ENCODE data around the gene MED15. TPM values are rescaled to one million over a fixed set of nuclear protein-coding genes. Genes with fewer than 3 reads are reported as not detected.
A peak's percentile ranks its signal among the peaks of the same experiment; 100 is the strongest.

MED15 gene
- total RNA-seq, 4 donors from 2014 or later, result 30.6 to 62.3 (median 54.3) TPM

DNA sequence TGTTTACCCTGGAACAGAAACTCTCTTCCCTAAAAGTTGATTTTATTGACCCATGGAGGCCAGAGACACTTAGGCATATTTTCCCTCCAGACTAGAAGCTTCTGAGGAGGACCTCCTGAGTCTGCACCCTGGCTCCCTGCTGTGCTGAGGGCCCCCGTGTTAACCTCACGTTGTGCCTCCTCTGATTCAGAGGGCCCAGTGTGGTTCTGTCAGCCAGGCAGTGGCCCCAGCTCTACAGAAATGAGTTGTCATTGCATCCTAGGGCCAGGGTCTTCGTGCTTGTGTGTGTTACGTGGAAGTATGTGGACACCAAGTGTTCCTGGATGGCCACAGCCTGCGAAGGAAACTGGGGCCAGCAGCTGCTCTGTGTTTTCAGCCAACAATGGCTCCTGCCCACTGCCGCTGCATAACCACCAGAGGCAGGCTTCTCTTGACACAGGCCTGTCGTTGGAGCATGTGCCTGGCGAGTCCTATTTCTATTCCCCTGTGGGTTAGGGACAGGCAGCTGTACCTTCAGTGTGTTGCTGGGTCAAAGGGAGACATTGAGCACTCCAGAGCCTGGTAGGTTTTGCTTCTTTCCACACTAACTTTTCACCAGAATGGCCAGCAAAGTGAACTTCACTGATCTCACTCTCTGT is 44.5 kb downstream of the MED15 start:
- Histone ChIP-seq H3K27ac (peak overlapping the region; percentile 15 to 86 (median 83)), H3K4me1 (peaks cover 0 to 84% (median 40%) of the 10 kb centered on the region in 3 donors), H3K4me3 (no peak overlapping the region), H3K9me3 (no peaks in the 10 kb centered on the region), H3K36me3 (peaks cover 0 to 56% of the 10 kb centered on the region in 2 donors), H3K27me3 (no peaks in the 10 kb centered on the region)
- WGBS, 2 donors (ENCODE audit: low coverage in 1 of 2), result 46% methylated on average over 2 of the region's 8 CpGs; no CpG with 5 or more reads in 1 of the 2 donors
- peak in 3 of 4 experiments; percentile 18 to 38 (median 35) for TF ChIP-seq CTCF (IDR thresholded peaks at IDR 0.05)
- no peak for TF ChIP-seq EP300 (IDR thresholded peaks at IDR 0.05)
- ATAC-seq, result peak; percentile 32

DNA sequence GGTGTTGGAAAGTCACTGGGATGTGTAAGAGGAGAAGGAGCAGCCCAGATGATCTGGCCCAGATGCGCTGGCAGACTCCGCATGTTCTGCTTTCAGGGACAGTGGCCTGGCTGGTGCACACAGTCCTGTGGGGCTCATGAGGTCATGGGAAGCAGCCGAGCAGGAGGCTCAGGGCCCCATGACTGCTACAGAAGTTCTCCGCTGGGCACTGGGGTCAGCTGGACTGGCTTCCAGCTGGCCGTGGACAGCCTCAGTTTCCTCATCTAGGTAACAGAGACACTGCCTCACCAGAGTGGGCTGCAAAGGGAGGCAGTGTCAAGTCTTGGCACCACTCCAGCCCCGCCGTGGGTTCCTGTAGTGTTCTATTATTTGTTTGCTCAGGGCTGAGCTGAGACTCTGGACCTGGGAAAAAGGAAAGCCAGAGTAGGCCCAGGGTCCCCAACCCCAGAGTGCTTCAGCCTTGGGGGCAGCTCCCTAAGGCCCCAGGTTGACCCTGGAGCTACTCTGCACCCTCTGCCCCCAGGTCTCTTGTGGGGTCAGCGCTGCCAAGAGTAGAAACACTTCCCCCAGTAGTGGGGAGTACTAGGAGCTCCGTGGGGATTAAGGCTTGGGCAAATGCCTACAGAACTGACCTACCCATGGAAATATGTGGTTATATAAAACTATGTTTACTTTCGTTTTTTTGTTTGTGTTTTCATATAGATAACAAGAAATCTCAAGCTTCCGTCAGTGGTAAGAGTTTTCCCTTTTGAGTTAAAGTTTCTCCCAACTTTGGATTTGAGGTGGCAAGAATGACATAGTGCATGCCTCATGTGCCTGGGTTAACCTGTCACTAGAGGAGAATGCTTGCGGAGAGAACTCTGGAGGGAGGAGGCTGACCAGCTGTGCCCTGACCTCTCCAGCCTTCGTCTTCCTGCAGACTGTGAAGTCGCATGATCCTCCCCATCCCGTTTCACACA is 45.3 kb downstream of the MED15 start:
- Histone ChIP-seq H3K4me1 (peaks cover 0 to 84% (median 44%) of the 10 kb centered on the region in 3 donors), H3K9me3 (no peaks in the 10 kb centered on the region), H3K36me3 (peaks cover 0 to 60% of the 10 kb centered on the region in 2 donors), H3K27me3 (no peaks in the 10 kb centered on the region), H3K4me3 (no peak overlapping the region), H3K27ac (peak overlapping the region; percentile 3 to 86 (median 83))
- peak; percentile 88 for ATAC-seq
- no peak for TF ChIP-seq POLR2A (IDR thresholded peaks at IDR 0.05)
- no peak for TF ChIP-seq EP300 (IDR thresholded peaks at IDR 0.05)
- WGBS, 2 donors (ENCODE audit: low coverage in 1 of 2), result 39 to 41% methylated on average over 7 to 10 of the region's 15 CpGs

DNA sequence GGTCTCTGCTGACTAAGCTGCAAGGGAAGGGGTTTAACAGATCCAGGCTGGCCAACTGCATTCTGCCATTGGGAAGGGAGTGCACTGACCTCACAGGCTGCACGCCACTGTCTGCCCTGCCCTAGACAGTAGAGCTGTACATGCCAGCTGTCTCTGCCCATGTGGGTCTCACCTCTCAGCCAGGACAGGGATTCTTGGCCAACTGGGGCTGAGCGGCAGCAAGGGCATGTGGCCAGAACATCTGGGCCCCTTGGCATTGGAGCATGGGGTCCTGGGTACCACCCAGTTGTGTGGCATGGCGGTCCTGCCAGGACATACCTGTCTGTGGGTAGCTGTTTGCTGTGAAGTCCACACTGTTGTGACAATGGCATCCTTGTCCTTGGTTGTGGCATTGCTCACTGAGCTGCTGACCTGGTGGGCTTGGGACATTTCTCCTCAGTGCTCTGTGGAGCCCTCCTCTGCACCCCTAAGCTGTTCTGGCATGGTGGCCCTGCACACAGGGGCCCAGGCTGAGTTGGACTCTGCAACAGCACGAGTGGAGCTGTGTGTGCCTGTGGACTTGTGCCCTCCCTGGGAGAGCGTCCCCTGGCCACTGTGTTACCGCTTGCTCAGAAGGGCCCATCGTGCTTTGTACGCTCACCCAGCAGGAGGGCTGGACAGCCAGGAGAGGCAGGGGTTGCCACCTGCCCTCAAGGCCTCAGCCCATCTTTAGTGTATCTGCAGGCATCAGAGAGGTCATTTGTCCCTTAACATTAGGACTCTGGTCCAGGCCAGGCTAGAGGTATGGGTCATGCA is 46.7 kb downstream of the MED15 start:
- no peak for ATAC-seq
- H3K27me3 ChIP-seq, result no peaks in the 10 kb centered on the region
- H3K36me3 ChIP-seq, result peaks cover 0 to 73% of the 10 kb centered on the region in 2 donors
- H3K27ac ChIP-seq, result peak overlapping the region in 3 of 4 donors; percentile 2 to 84 (median 82)
- TF ChIP-seq POLR2AphosphoS5 (IDR thresholded peaks at IDR 0.05), result no peak
- no peak for TF ChIP-seq CTCF (IDR thresholded peaks at IDR 0.05)
- TF ChIP-seq EP300 (IDR thresholded peaks at IDR 0.05), result no peak
- no peak for TF ChIP-seq POLR2A (IDR thresholded peaks at IDR 0.05)
- no CpG with 5 or more reads among the region's 8 CpGs for WGBS, 2 donors (ENCODE audit: low coverage in 1 of 2)
- no peaks in the 10 kb centered on the region for H3K9me3 ChIP-seq
- H3K4me1 ChIP-seq, result peaks cover 0 to 77% (median 41%) of the 10 kb centered on the region in 3 donors
- H3K4me3 ChIP-seq, result no peak overlapping the region

DNA sequence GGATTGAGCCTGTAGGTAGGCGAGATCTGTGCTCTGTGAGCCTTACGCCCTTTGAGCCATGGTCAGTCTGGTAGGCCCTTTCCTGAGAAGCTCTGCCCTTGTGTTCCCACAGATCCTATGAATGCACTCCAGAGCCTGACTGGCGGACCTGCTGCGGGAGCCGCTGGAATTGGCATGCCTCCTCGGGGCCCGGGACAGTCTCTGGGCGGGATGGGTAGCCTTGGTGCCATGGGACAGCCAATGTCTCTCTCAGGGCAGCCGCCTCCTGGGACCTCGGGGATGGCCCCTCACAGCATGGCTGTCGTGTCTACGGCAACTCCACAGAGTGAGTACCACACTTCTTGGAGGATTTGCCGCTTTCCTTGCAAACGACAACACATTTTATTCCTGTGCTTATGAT is 47.4 kb downstream of the MED15 start:
- no peaks in the 10 kb centered on the region for H3K9me3 ChIP-seq
- H3K27ac ChIP-seq, result peak overlapping the region in 2 of 4 donors; percentile 82 to 84
- ATAC-seq, result no peak
- no peak for TF ChIP-seq POLR2AphosphoS5 (IDR thresholded peaks at IDR 0.05)
- no peak for TF ChIP-seq POLR2A (IDR thresholded peaks at IDR 0.05)
- no peak for TF ChIP-seq CTCF (IDR thresholded peaks at IDR 0.05)
- TF ChIP-seq EP300 (IDR thresholded peaks at IDR 0.05), result no peak
- H3K4me3 ChIP-seq, result no peak overlapping the region
- WGBS, 2 donors (ENCODE audit: low coverage in 1 of 2), result 91 to 100% methylated on average over 2 to 10 of the region's 14 CpGs
- H3K27me3 ChIP-seq, result no peaks in the 10 kb centered on the region
- H3K4me1 ChIP-seq, result peaks cover 0 to 70% (median 38%) of the 10 kb centered on the region in 3 donors
- peaks cover 0 to 80% of the 10 kb centered on the region in 2 donors for H3K36me3 ChIP-seq

- peaks cover 0 to 33% (median 11%) of the 10 kb centered on the region in 3 donors for H3K4me1 ChIP-seq
- H3K27me3 ChIP-seq, result no peaks in the 10 kb centered on the region
- H3K27ac ChIP-seq, result no peak overlapping the region
- no peak for ATAC-seq
- H3K4me3 ChIP-seq, result no peak overlapping the region
- 100% methylated on average over 1 of the region's 2 CpGs for WGBS, 2 donors (ENCODE audit: low coverage in 1 of 2)
- no peaks in the 10 kb centered on the region for H3K9me3 ChIP-seq
- TF ChIP-seq EP300 (IDR thresholded peaks at IDR 0.05) (no peak), CTCF (IDR thresholded peaks at IDR 0.05) (no peak), POLR2A (IDR thresholded peaks at IDR 0.05) (no peak), POLR2AphosphoS5 (IDR thresholded peaks at IDR 0.05) (no peak)
- H3K36me3 ChIP-seq, result peaks cover 0 to 86% of the 10 kb centered on the region in 2 donors
Observed at GRCh38 chr22:20558534-20558933, 51.1 kb downstream of the MED15 start.
